HUES64 (cell line): ENCODE measurements around the gene ASB13.

Experiments used
- H3K27ac ChIP-seq: 2 replicates; pipeline ENCODE4 v1.7.0; 2013; ENCODE audit warnings: low read depth, low read length, inconsistent platforms
- H3K27me3 ChIP-seq: 2 replicates; pipeline ENCODE4 v1.6.1; 2013; ENCODE audit warnings: mild to moderate bottlenecking, low read length; ENCODE audit not compliant: insufficient read depth
- H3K36me3 ChIP-seq: 2 replicates; pipeline ENCODE4 v1.6.1; 2013; ENCODE audit warnings: mild to moderate bottlenecking, low read length; ENCODE audit not compliant: insufficient read depth
- H3K4me1 ChIP-seq: 2 replicates; pipeline ENCODE4 v1.6.1; 2013; ENCODE audit warnings: mild to moderate bottlenecking, low read length, moderate library complexity; ENCODE audit not compliant: insufficient read depth
- H3K4me3 ChIP-seq: 2 replicates; pipeline ENCODE4 v1.5.1; 2013; ENCODE audit warnings: mild to moderate bottlenecking, low read length, moderate library complexity
- H3K9ac ChIP-seq: 2 replicates; pipeline ENCODE4 v1.6.1; 2013; ENCODE audit warnings: mild to moderate bottlenecking, low read depth, low read length
- H3K9me3 ChIP-seq: 2 replicates; pipeline ENCODE4 v1.6.1; 2013; ENCODE audit warnings: low read depth, low read length; ENCODE audit not compliant: insufficient read depth
- WGBS: fragments of 150-250, 120-280 bp; methylation state at CpG from one replicate; pipeline ENCODE4 v1.1.7; 2013; ENCODE audit warnings: missing lambda C conversion rate; 5-methylcytosine and 5-hydroxymethylcytosine counted together

The ASB13 gene

GRCh38 chr10:5669604-5670003, 3.2 kb upstream of the ASB13 start:
- peaks cover 21% of the 10 kb centered on the region for H3K27me3 ChIP-seq
- no peak overlapping the region for H3K27ac ChIP-seq
- no peaks in the 10 kb centered on the region for H3K36me3 ChIP-seq
- WGBS, result 91% methylated on average over 1 of the region's 1 CpG
- no peak overlapping the region for H3K4me3 ChIP-seq
- H3K9ac ChIP-seq, result no peak overlapping the region
- H3K9me3 ChIP-seq, result peaks cover 7% of the 10 kb centered on the region; the same call in 1 of the 2 replicates
- H3K4me1 ChIP-seq, result peaks cover 6% of the 10 kb centered on the region

- no peak overlapping the region for H3K27ac ChIP-seq
- no peak overlapping the region for H3K4me3 ChIP-seq
- no peaks in the 10 kb centered on the region for H3K36me3 ChIP-seq
- WGBS, result 86% methylated on average over 4 of the region's 4 CpGs
- H3K27me3 ChIP-seq, result peaks cover 21% of the 10 kb centered on the region
- H3K9me3 ChIP-seq, result no peaks in the 10 kb centered on the region
- H3K4me1 ChIP-seq, result peaks cover 17% of the 10 kb centered on the region
- H3K9ac ChIP-seq, result no peak overlapping the region
Measured at GRCh38 chr10:5668429-5668828, 2.0 kb upstream of the ASB13 start.

- Histone ChIP-seq H3K4me1 (peaks cover 21% of the 10 kb centered on the region), H3K9ac (peak overlapping the region; percentile 89), H3K27me3 (peaks cover 21% of the 10 kb centered on the region), H3K9me3 (no peaks in the 10 kb centered on the region), H3K4me3 (peak overlapping the region; percentile 63), H3K27ac (no peak overlapping the region), H3K36me3 (no peaks in the 10 kb centered on the region)
- 65% methylated on average over 15 of the region's 15 CpGs for WGBS
Measured at GRCh38 chr10:5666841-5667630, 641 bp upstream of the ASB13 start.

- H3K9me3 ChIP-seq, result no peaks in the 10 kb centered on the region
- H3K4me3 ChIP-seq, result peak overlapping the region; percentile 63
- H3K9ac ChIP-seq, result peak overlapping the region; percentile 89
- no peaks in the 10 kb centered on the region for H3K36me3 ChIP-seq
- H3K4me1 ChIP-seq, result peaks cover 21% of the 10 kb centered on the region
- no peak overlapping the region for H3K27ac ChIP-seq
- peaks cover 21% of the 10 kb centered on the region for H3K27me3 ChIP-seq
- WGBS, result 37% methylated on average over 9 of the region's 9 CpGs
Measured at GRCh38 chr10:5665373-5666007, 905 bp downstream of the ASB13 start.

GRCh38 chr10:5663692-5664427, 2.5 kb downstream of the ASB13 start:
- Histone ChIP-seq H3K4me3 (no peak overlapping the region), H3K9ac (no peak overlapping the region), H3K27ac (no peak overlapping the region), H3K4me1 (peaks cover 28% of the 10 kb centered on the region), H3K9me3 (no peaks in the 10 kb centered on the region), H3K36me3 (no peaks in the 10 kb centered on the region), H3K27me3 (peaks cover 21% of the 10 kb centered on the region)
- WGBS, result 47% methylated on average over 12 of the region's 12 CpGs

- Histone ChIP-seq H3K36me3 (no peaks in the 10 kb centered on the region), H3K4me1 (peaks cover 32% of the 10 kb centered on the region), H3K4me3 (no peak overlapping the region), H3K9ac (no peak overlapping the region), H3K27me3 (peaks cover 21% of the 10 kb centered on the region), H3K9me3 (no peaks in the 10 kb centered on the region), H3K27ac (no peak overlapping the region)
- WGBS, result 79% methylated on average over 9 of the region's 9 CpGs
Measured at GRCh38 chr10:5662708-5663579, 3.5 kb downstream of the ASB13 start.

GRCh38 chr10:5661043-5661442, 5.4 kb downstream of the ASB13 start:
- Histone ChIP-seq H3K4me3 (no peak overlapping the region), H3K4me1 (peaks cover 32% of the 10 kb centered on the region), H3K27ac (no peak overlapping the region), H3K27me3 (peaks cover 7% of the 10 kb centered on the region; the same call in 1 of the 2 replicates), H3K9me3 (no peaks in the 10 kb centered on the region), H3K9ac (no peak overlapping the region), H3K36me3 (no peaks in the 10 kb centered on the region)
- 94% methylated on average over 6 of the region's 6 CpGs for WGBS

- H3K4me3 ChIP-seq, result no peak overlapping the region
- no peaks in the 10 kb centered on the region for H3K9me3 ChIP-seq
- no peak overlapping the region for H3K27ac ChIP-seq
- H3K4me1 ChIP-seq, result peaks cover 26% of the 10 kb centered on the region
- no peaks in the 10 kb centered on the region for H3K27me3 ChIP-seq
- no peak overlapping the region for H3K9ac ChIP-seq
- H3K36me3 ChIP-seq, result no peaks in the 10 kb centered on the region
- 66% methylated on average over 16 of the region's 16 CpGs for WGBS
Measured at GRCh38 chr10:5659702-5660528, 6.5 kb downstream of the ASB13 start.

- H3K9ac ChIP-seq, result no peak overlapping the region
Measured at GRCh38 chr10:5658871-5659618, 7.3 kb downstream of the ASB13 start.

More at GRCh38 chr10:5658871-5659618, 7.3 kb downstream of the ASB13 start:
- Histone ChIP-seq H3K9me3 (no peaks in the 10 kb centered on the region), H3K27ac (no peak overlapping the region), H3K36me3 (no peaks in the 10 kb centered on the region), H3K4me1 (peaks cover 21% of the 10 kb centered on the region), H3K27me3 (no peaks in the 10 kb centered on the region), H3K4me3 (peak overlapping the region; percentile 27)
- 42% methylated on average over 19 of the region's 20 CpGs for WGBS
